ENCODE measurements around the gene NAPEPLD.
"Not testable (repeated sequence)": the region's sequence is repeated elsewhere in the genome, so short reads cannot be mapped to it uniquely, and the experiment has no call there.

Gene NAPEPLD

DNA sequence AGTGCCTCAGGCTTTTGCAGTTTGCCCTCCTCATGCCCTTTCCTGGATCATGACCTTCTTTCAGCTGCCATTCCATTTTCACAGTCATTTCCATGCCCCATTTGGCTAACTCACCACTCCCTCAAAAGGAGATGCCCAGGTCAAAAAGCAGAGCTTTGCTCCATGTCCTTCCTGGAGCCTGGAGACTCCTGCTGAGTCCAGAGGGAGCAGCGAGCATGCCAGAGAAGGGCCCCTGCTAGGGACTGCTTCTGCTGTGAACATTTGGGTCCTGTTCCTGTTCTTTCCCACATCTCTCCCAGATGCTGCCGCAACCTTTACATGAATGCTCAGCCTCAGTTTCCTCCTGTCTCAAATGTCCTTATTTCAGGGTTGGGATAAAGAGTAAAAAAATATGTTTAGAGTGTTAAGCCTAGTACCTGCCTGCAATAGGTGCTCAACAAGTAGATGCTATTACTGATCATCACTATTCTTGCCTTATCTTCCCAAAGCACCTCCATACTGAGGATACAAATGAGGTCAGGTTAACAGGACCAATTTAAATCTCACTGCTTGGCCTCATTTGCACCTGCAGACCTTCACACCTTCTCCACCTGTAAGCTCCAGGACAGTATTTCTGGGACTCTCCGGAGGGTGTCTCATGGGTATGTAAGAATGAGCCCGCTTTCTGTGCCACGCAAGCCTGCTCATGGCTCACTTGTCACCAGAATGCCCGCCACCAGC lies 23.0 kb upstream of the NAPEPLD start:
- H3K4ac ChIP-seq (ENCODE audit: low read depth, low read length); H3K36me3 ChIP-seq (ENCODE audit: control insufficient read depth in 1 of 2, insufficient read depth in 2 of 2, low read length in 2 of 2); H3K4me2 ChIP-seq (ENCODE audit: low read length); H4K8ac ChIP-seq (ENCODE audit: low read depth, low read length); H3K79me1 ChIP-seq (ENCODE audit: low read length); H3K23ac ChIP-seq (ENCODE audit: low read length); H3K79me2 ChIP-seq (ENCODE audit: control insufficient read depth, insufficient read depth, low read length, poor library complexity); H3K27me3 ChIP-seq (ENCODE audit: insufficient read depth, low read length); H2AFZ ChIP-seq (ENCODE audit: insufficient read depth, low read length, poor library complexity); H4K12ac ChIP-seq (ENCODE audit: low read depth, low read length); H3K4me3 ChIP-seq (ENCODE audit: low read depth, low read length); DNase-seq; H3K9ac ChIP-seq (ENCODE audit: low read length); H3K27ac ChIP-seq (ENCODE audit: low read depth, low read length); H3K14ac ChIP-seq (ENCODE audit: low read length); H3K18ac ChIP-seq (ENCODE audit: low read length); H3K4me1 ChIP-seq (ENCODE audit: control insufficient read depth in 1 of 2, insufficient read depth in 2 of 2, low read length in 2 of 2); H2BK5ac ChIP-seq (ENCODE audit: low read depth, low read length, poor library complexity); H2AK5ac ChIP-seq (ENCODE audit: low read length); H4K91ac ChIP-seq (ENCODE audit: low read depth, low read length); H3K9me3 ChIP-seq (ENCODE audit: insufficient read depth, low read depth, low read length); H2BK120ac ChIP-seq (ENCODE audit: insufficient read depth, low read length, poor library complexity); H2BK12ac ChIP-seq (ENCODE audit: low read length): not testable (repeated sequence)
- WGBS (ENCODE audit: extremely low coverage, insufficient coverage, insufficient read length) = no CpG with 5 or more reads among the region's 6 CpGs

DNA sequence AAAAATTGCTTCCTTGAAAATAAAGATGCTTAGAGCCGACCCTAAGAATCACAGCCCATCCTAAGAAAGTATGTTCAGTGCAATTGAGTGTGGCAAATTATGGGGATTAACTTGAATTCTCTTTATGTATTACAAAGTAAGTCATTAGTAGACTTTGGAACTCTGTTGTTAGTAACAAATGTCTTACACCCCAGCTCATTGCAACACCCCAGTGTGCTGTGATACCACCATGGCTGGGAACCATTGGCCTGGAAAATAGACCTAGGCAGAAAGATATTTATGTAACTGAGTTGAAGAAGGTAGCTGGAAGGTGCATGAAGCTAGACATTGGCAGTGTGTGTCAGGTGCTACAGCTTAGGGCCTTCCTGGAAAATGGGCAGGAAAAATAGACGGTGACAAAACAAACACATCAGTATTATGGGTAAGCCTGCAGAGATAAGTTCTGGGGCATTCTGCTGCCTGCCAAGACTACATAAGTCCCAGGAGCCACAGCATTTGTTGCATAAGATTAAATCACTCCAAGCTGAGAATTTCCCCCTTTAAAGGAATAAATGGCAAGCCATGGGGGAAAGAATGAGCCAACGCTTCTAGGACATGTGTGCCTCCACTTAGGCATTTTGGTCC lies 18.1 kb upstream of the NAPEPLD start:
- not testable (repeated sequence) for H2AK5ac ChIP-seq (ENCODE audit: low read length); H4K12ac ChIP-seq (ENCODE audit: low read depth, low read length); H4K91ac ChIP-seq (ENCODE audit: low read depth, low read length); H3K27me3 ChIP-seq (ENCODE audit: insufficient read depth, low read length); H3K9me3 ChIP-seq (ENCODE audit: insufficient read depth, low read depth, low read length); DNase-seq; H3K4me1 ChIP-seq (ENCODE audit: control insufficient read depth in 1 of 2, insufficient read depth in 2 of 2, low read length in 2 of 2); H3K9ac ChIP-seq (ENCODE audit: low read length); H3K79me2 ChIP-seq (ENCODE audit: control insufficient read depth, insufficient read depth, low read length, poor library complexity); H2BK12ac ChIP-seq (ENCODE audit: low read length); H3K4me3 ChIP-seq (ENCODE audit: low read depth, low read length); H3K4me2 ChIP-seq (ENCODE audit: low read length); H3K36me3 ChIP-seq (ENCODE audit: control insufficient read depth in 1 of 2, insufficient read depth in 2 of 2, low read length in 2 of 2); H2BK120ac ChIP-seq (ENCODE audit: insufficient read depth, low read length, poor library complexity); H3K14ac ChIP-seq (ENCODE audit: low read length); H2BK5ac ChIP-seq (ENCODE audit: low read depth, low read length, poor library complexity); H3K18ac ChIP-seq (ENCODE audit: low read length); H3K27ac ChIP-seq (ENCODE audit: low read depth, low read length); H2AFZ ChIP-seq (ENCODE audit: insufficient read depth, low read length, poor library complexity); H3K79me1 ChIP-seq (ENCODE audit: low read length); H4K8ac ChIP-seq (ENCODE audit: low read depth, low read length); H3K23ac ChIP-seq (ENCODE audit: low read length); H3K4ac ChIP-seq (ENCODE audit: low read depth, low read length)
- WGBS (ENCODE audit: extremely low coverage, insufficient coverage, insufficient read length) = no CpG with 5 or more reads among the region's 3 CpGs

DNA sequence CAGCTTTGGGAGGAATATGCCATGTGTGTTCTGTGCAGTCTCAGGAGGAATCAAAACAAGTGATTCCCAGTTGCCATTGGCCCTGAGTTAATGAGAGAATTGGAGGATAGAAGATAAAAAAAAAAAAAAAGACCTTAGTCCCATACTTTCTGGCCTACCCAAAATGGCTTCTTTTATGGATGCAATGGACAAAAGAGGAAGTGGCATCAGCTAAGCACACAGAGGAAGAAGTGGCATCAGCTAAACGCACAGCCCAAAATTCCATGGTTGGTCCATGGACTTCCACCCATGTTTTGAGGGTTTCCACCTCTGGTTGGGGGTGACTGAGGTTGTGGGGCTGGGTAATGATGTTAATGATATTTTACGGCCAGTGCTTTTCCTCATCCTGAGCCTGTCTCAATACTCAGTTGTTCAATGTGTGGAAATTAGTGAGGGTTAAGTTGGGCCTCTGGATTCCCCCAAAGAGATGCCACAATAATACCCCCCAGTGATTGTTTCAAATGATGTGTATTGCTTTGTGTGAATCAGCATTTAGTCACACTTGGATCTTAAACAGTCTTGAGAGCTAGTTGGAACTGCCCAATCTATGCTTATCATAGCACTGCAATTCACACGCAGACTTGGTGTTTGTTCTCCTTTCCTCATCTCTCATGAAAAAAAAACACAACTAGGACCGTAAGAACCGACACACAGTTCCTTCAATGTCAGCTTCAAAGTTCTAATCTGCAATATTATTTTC lies 14.4 kb upstream of the NAPEPLD start:
- H2AK5ac ChIP-seq (ENCODE audit: low read length); H2BK12ac ChIP-seq (ENCODE audit: low read length); H3K36me3 ChIP-seq (ENCODE audit: control insufficient read depth in 1 of 2, insufficient read depth in 2 of 2, low read length in 2 of 2); H3K9me3 ChIP-seq (ENCODE audit: insufficient read depth, low read depth, low read length); H3K4me1 ChIP-seq (ENCODE audit: control insufficient read depth in 1 of 2, insufficient read depth in 2 of 2, low read length in 2 of 2); H3K79me2 ChIP-seq (ENCODE audit: control insufficient read depth, insufficient read depth, low read length, poor library complexity); H3K18ac ChIP-seq (ENCODE audit: low read length); H3K4me2 ChIP-seq (ENCODE audit: low read length); H3K4ac ChIP-seq (ENCODE audit: low read depth, low read length); H4K91ac ChIP-seq (ENCODE audit: low read depth, low read length); DNase-seq; H3K27me3 ChIP-seq (ENCODE audit: insufficient read depth, low read length); H3K9ac ChIP-seq (ENCODE audit: low read length); H3K4me3 ChIP-seq (ENCODE audit: low read depth, low read length); H3K23ac ChIP-seq (ENCODE audit: low read length); H3K79me1 ChIP-seq (ENCODE audit: low read length); H2AFZ ChIP-seq (ENCODE audit: insufficient read depth, low read length, poor library complexity); H3K14ac ChIP-seq (ENCODE audit: low read length); H4K12ac ChIP-seq (ENCODE audit: low read depth, low read length); H2BK120ac ChIP-seq (ENCODE audit: insufficient read depth, low read length, poor library complexity); H2BK5ac ChIP-seq (ENCODE audit: low read depth, low read length, poor library complexity); H3K27ac ChIP-seq (ENCODE audit: low read depth, low read length); H4K8ac ChIP-seq (ENCODE audit: low read depth, low read length): not testable (repeated sequence)
- WGBS (ENCODE audit: extremely low coverage, insufficient coverage, insufficient read length) = no CpG with 5 or more reads among the region's 5 CpGs

DNA sequence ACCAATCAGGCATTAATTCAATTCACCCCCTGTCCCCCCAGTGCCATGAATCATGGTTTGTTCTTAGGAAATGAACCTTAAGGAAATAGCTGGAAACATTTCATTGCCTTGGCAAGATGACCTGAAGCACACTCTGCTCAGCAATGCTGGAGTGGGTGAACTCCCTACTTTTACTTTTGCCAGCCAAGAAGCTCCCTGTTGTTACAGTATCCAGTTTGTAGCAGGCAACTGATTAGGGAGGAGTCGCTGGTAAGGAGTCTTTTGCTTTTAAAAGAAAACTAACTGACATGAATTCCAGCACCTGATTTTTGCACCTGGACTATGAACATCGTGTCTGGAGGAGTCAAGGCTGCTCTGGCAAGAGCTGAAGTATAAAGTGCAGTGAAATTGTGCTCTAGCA lies 13.7 kb upstream of the NAPEPLD start:
- WGBS (ENCODE audit: extremely low coverage, insufficient coverage, insufficient read length) = no CpG with 5 or more reads among the region's 2 CpGs
- H2AFZ ChIP-seq (ENCODE audit: insufficient read depth, low read length, poor library complexity) = not testable (repeated sequence)

More for the DNA sequence above, 13.7 kb upstream of the NAPEPLD start:
- H3K9me3 ChIP-seq (ENCODE audit: insufficient read depth, low read depth, low read length); H4K91ac ChIP-seq (ENCODE audit: low read depth, low read length); H3K36me3 ChIP-seq (ENCODE audit: control insufficient read depth in 1 of 2, insufficient read depth in 2 of 2, low read length in 2 of 2); H3K79me2 ChIP-seq (ENCODE audit: control insufficient read depth, insufficient read depth, low read length, poor library complexity); H2BK120ac ChIP-seq (ENCODE audit: insufficient read depth, low read length, poor library complexity); H4K8ac ChIP-seq (ENCODE audit: low read depth, low read length); H2BK12ac ChIP-seq (ENCODE audit: low read length); H3K4ac ChIP-seq (ENCODE audit: low read depth, low read length); H3K4me3 ChIP-seq (ENCODE audit: low read depth, low read length); H3K4me1 ChIP-seq (ENCODE audit: control insufficient read depth in 1 of 2, insufficient read depth in 2 of 2, low read length in 2 of 2); H3K79me1 ChIP-seq (ENCODE audit: low read length); DNase-seq; H2BK5ac ChIP-seq (ENCODE audit: low read depth, low read length, poor library complexity); H3K27me3 ChIP-seq (ENCODE audit: insufficient read depth, low read length); H3K27ac ChIP-seq (ENCODE audit: low read depth, low read length); H3K4me2 ChIP-seq (ENCODE audit: low read length); H3K14ac ChIP-seq (ENCODE audit: low read length); H3K23ac ChIP-seq (ENCODE audit: low read length); H4K12ac ChIP-seq (ENCODE audit: low read depth, low read length); H3K9ac ChIP-seq (ENCODE audit: low read length); H3K18ac ChIP-seq (ENCODE audit: low read length); H2AK5ac ChIP-seq (ENCODE audit: low read length): not testable (repeated sequence)

Measured in trophoblast cell (in vitro differentiated cells and primary cell).